Common myeloid progenitor, CD34-positive (primary cell): Measurements from ENCODE around the gene TUBA4A.

Experiments
- CTCF ChIA-PET: fragments of 350-600 bp; sonication (Branson Sonifier 250); formaldehyde crosslinking; loops from one replicate; lab custom pipeline; 2021; ENCODE audit warnings: antibody characterized with exemption; lab: Charles Lee
- POLR2A ChIA-PET: fragments of 350-600 bp; sonication (Branson Sonifier 250); formaldehyde crosslinking; loops from one replicate; lab custom pipeline; 2021; ENCODE audit warnings: antibody characterized with exemption; lab: Charles Lee
- DNase-seq, 3 donors: peaks; one replicate each; pipeline versions ENCODE4 v3.0.0 to v3.0.0-alpha.2; 2013
- H3K27ac ChIP-seq, 2 experiments: 1 replicate in 1 of 2; 2 replicates in 1 of 2; pipeline ENCODE4 v1.7.0; 2013; ENCODE audit warnings: inconsistent platforms in 2 of 2, low read length in 2 of 2, mild to moderate bottlenecking in 2 of 2, low read depth in 1 of 2, moderate library complexity in 1 of 2; ENCODE audit not compliant: severe bottlenecking in 2 of 2, insufficient read depth in 1 of 2, poor library complexity in 1 of 2
- H3K27me3 ChIP-seq, 5 experiments: replicated peaks in 2 of 5; 1 replicate in 3 of 5; 2 replicates in 2 of 5; pipeline versions ENCODE4 v1.6.1 to v1.7.0; 2013; ENCODE audit warnings: low read length in 4 of 5, mild to moderate bottlenecking in 2 of 5, moderate library complexity in 2 of 5, inconsistent platforms in 1 of 5; ENCODE audit not compliant: insufficient read depth in 5 of 5, control insufficient read depth in 4 of 5
- H3K36me3 ChIP-seq, 4 experiments: 1 replicate in 2 of 4; 2 replicates in 2 of 4; pipeline versions ENCODE4 v1.6.1 to v1.7.0; 2013; ENCODE audit warnings: low read length in 3 of 4, control low read depth in 1 of 4, mild to moderate bottlenecking in 1 of 4; ENCODE audit not compliant: control insufficient read depth in 4 of 4, insufficient read depth in 4 of 4
- H3K4me1 ChIP-seq, 4 experiments: 1 replicate in 3 of 4; 2 replicates in 1 of 4; pipeline versions ENCODE4 v1.6.1 to v1.7.1; 2013; ENCODE audit warnings: low read length in 3 of 4, mild to moderate bottlenecking in 3 of 4, control low read depth in 1 of 4, inconsistent platforms in 1 of 4, moderate library complexity in 1 of 4; ENCODE audit not compliant: control insufficient read depth in 4 of 4, insufficient read depth in 4 of 4; ENCODE audit errors: control extremely low read depth in 1 of 4
- H3K4me3 ChIP-seq, 7 experiments: 1 replicate in 4 of 7; 2 replicates in 3 of 7; pipeline versions ENCODE4 v1.5.1 to v1.7.0; 2013; ENCODE audit warnings: mild to moderate bottlenecking in 7 of 7, low read length in 6 of 7, moderate library complexity in 6 of 7, inconsistent platforms in 2 of 7, low read depth in 2 of 7, control low read depth in 1 of 7; ENCODE audit not compliant: insufficient read depth in 4 of 7, control insufficient read depth in 1 of 7; ENCODE audit errors: extremely low read depth in 1 of 7
- H3K9me3 ChIP-seq, 5 experiments: 1 replicate in 4 of 5; 2 replicates in 1 of 5; pipeline versions ENCODE4 v1.6.1 to v1.7.1; 2013; ENCODE audit warnings: low read length in 4 of 5, mild to moderate bottlenecking in 2 of 5, inconsistent platforms in 1 of 5, low read depth in 1 of 5, moderate library complexity in 1 of 5; ENCODE audit not compliant: control insufficient read depth in 4 of 5, insufficient read depth in 2 of 5; ENCODE audit errors: control extremely low read depth in 1 of 5
- WGBS: methylation state at CpG from one replicate; pipeline ENCODE4 v1.1.5; 2013; ENCODE audit not compliant: insufficient coverage; 5-methylcytosine and 5-hydroxymethylcytosine counted together

TUBA4A gene

DNA sequence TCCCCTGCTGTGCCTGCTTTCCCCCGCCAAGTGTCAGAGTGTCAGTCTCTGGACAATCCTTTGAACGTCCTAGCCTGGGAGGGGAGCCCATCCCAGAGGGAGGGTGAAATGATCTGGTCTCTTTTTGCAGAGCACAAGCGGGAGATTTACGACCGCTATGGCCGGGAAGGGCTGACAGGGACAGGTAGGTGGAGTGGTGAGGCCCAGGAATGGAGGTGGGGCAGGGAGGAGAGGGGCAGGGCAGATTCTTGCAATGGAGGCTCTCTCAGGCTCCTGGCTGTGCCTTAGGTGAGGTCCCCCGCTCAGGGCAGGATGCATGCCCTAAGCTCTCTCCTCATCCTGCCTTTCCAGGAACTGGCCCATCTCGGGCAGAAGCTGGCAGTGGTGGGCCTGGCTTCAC, 27.9 kb upstream of the TUBA4A start:
- WGBS = 91% methylated on average over 8 of the region's 8 CpGs

DNA sequence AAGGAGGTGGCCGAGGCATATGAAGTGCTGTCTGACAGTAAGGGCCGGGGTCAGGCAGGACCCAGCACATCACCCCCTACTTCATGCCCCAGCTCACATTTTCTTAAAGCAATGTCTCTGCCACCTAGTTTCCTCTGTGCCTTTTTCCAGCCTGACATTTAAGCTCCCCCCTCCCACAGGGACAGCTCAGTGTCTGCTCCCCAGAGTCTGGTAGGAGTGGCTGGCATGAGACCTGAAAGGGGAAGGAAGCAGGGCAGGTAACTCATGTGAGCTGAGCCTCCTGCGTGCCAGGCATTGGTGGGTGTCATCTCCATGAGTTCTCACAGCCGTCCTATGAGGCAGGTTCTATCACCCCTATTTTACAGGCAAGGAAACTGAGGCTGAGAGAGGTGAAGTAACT, 26.9 kb upstream of the TUBA4A start:
- peaks cover 8 to 32% (median 28%) of the 10 kb centered on the region in 4 experiments for H3K4me1 ChIP-seq
- no peak overlapping the region for H3K4me3 ChIP-seq
- no peak overlapping the region for H3K27ac ChIP-seq
- DNase-seq = no peak
- peaks cover 2 to 35% (median 17%) of the 10 kb centered on the region in 4 experiments for H3K36me3 ChIP-seq
- 92% methylated on average over 4 of the region's 4 CpGs for WGBS
- H3K27me3 ChIP-seq = no peaks in the 10 kb centered on the region
- no peaks in the 10 kb centered on the region for H3K9me3 ChIP-seq
- ChIA-PET POLR2A (no interaction called here), CTCF (interaction anchor here (1.2 to 18.3 kb wide), 6 partner anchors 15 to 72 kb away, joined by 3 to 381 read pairs (median 6); partner anchors contain the start of genes TUBA4A and TUBA4B)

More for the DNA sequence above, 27.9 kb upstream of the TUBA4A start:
- Histone ChIP-seq H3K9me3 (no peaks in the 10 kb centered on the region), H3K27ac (no peak overlapping the region), H3K27me3 (no peaks in the 10 kb centered on the region), H3K4me1 (peaks cover 8 to 32% (median 28%) of the 10 kb centered on the region in 4 experiments), H3K36me3 (peaks cover 2 to 37% (median 17%) of the 10 kb centered on the region in 4 experiments), H3K4me3 (no peak overlapping the region)
- ChIA-PET POLR2A (no interaction called here), CTCF (interaction anchor here (1.2 to 18.3 kb wide), 6 partner anchors 14 to 71 kb away, joined by 3 to 381 read pairs (median 4); no protein-coding TSS in a partner anchor)
- DNase-seq = no peak

DNA sequence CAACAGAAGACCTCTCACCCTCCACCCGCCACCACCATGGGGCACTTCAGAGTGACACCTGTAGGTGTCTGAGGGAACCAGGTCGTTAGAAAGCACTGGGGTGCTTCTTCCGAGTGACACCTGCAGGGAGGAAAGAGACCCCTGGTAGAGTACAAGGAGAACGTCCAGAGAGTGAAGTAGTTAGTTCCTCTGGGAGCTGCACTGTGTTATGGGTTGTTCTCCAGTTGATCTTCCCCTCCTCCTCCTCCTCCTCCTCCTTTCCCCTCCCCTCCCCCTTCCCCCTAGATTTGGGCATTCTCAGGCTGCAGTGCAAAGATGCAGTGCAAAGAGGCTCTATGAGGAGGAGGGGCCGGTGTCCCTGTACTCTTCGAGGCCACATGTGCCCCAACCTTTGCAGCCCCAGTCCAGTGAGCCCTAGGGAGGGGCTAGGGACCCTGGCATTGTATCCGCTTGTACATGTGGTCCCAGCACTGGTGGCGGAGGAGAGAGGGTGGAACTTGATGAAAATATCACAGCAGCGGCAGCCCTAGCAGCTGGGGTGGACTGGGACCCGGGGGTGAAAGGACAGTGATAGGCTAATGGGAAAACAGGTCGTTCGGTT, 26.3 kb upstream of the TUBA4A start:
- peaks cover 2 to 29% (median 16%) of the 10 kb centered on the region in 4 experiments for H3K36me3 ChIP-seq
- ChIA-PET CTCF (interaction anchor here (1.6 to 18.3 kb wide), 4 partner anchors 15 to 108 kb away, joined by 4 to 381 read pairs (median 44); partner anchors contain the start of genes TUBA4A and TUBA4B), POLR2A (interaction anchor here (0.6 to 1.7 kb wide), 5 partner anchors 13 to 596 kb away, joined by 3 to 12 read pairs (median 3); partner anchors contain the start of genes ANKZF1, ATG9A and DNPEP)
- no peaks in the 10 kb centered on the region for H3K9me3 ChIP-seq
- H3K27me3 ChIP-seq = no peaks in the 10 kb centered on the region
- H3K4me3 ChIP-seq = peak overlapping the region; percentile 22 to 76 (median 58)
- WGBS = 63% methylated on average over 8 of the region's 12 CpGs
- peaks cover 8 to 32% (median 28%) of the 10 kb centered on the region in 4 experiments for H3K4me1 ChIP-seq
- no peak for DNase-seq
- H3K27ac ChIP-seq = peak overlapping the region; percentile 68 to 84

DNA sequence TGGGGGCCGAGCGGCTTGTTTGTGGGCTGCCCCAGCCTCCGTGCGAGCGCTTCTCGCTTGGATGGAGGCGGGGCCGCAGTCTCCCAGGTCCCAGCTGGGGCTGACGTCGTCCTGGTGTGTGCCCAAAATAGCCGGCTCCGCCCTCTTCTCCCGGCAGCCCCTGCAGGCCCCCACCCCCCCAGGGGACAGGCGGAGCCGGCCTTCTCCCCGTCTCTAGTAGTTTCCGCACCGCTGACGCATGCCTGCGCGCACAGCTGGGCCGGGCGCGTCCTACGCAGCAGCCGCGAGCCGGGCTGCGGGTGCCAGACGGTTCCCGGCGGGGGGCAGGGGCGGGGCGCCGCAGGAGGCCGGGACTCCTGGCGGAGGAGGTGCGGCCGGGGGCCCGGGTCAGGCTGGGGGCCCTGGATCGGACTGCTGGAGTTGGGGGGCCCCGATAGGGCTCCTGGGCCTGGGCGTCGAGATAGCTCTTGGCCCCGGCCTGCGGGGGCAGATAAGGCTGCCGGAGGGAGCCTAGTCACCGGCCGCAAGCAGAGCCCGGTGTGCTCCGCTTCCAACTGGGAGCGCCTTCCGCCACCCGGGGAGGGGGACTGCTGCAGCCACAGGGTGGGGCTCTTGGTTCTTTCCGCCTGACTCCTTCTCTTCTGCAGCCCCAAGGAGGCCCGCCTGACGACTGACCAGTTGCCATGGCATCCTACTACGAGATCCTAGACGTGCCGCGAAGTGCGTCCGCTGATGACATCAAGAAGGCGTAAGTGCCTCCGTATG, 25.6 kb upstream of the TUBA4A start, which contains the start of gene DNAJB2:
TSS of gene DNAJB2 (plus strand) at position 216 of the 765 bp plus-strand sequence. CDS start at position 684, 468 bp downstream.
- POLR2A ChIA-PET = interaction anchor here (0.8 to 1.7 kb wide), 4 partner anchors 14 to 109 kb away, joined by 3 to 12 read pairs (median 4); partner anchors contain the start of genes ANKZF1, ATG9A and DNPEP
- Histone ChIP-seq H3K4me3 (peak within 1 kb of the TSS; percentile 22 to 77 (median 65)), H3K27ac (peak within 1 kb of the TSS; percentile 68 to 84), H3K36me3 (peaks cover 2 to 22% (median 12%) of the 10 kb centered on the region in 4 experiments), H3K9me3 (no peaks in the 10 kb centered on the region), H3K4me1 (peaks cover 8 to 32% (median 28%) of the 10 kb centered on the region in 4 experiments), H3K27me3 (no peaks in the 10 kb centered on the region)
- DNase-seq = peak; percentile 98 to 99 (median 99)
- CTCF ChIA-PET = interaction anchor here (0.8 to 18.3 kb wide), 15 partner anchors 10 to 254 kb away, joined by 3 to 381 read pairs (median 4); partner anchors contain the start of genes ABCB6, GLB1L, STK16 and TUBA4A
- under 1% methylated on average over 57 of the region's 65 CpGs for WGBS

DNA sequence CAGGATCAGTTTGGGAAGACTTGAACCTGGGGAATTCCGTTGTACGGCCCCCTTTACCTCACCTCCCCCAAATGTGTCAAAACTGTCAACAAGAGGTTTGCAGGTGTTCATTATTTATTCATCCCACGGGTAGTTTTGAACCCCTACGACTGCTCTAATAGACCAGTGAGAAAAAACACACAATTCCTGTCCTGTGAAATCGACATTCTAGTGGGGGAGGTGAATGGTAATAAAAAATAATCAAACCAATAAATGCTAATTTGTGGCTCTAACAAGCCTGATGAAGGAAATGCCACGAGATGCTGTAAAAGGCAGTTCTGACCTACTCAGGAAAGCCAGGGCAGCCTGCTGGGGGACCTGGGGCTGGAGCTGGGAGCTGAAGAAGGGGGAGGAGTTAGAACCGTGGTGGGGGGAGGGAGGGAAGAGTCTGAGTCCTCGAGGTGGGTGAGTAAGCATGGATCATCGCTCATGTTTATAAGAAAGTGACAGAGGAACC, 25.0 kb upstream of the TUBA4A start:
- Histone ChIP-seq H3K9me3 (no peaks in the 10 kb centered on the region), H3K36me3 (peaks cover 0 to 19% (median 9%) of the 10 kb centered on the region in 4 experiments), H3K27me3 (peaks cover 0 to 4% (median 0%) of the 10 kb centered on the region in 5 experiments), H3K4me1 (peaks cover 8 to 32% (median 28%) of the 10 kb centered on the region in 4 experiments), H3K4me3 (peak overlapping the region in 6 of 7 experiments; percentile 58 to 77 (median 66)), H3K27ac (peak overlapping the region; percentile 68 to 84)
- DNase-seq = no peak
- WGBS = 3% methylated on average over 6 of the region's 9 CpGs
- ChIA-PET POLR2A (interaction anchor here (1.4 to 1.7 kb wide), 3 partner anchors 16 to 109 kb away, joined by 3 to 12 read pairs (median 5); partner anchors contain the start of genes ANKZF1, ATG9A and DNPEP), CTCF (interaction anchor here (0.8 to 18.3 kb wide), 17 partner anchors 9 to 253 kb away, joined by 3 to 381 read pairs (median 4); partner anchors contain the start of genes ABCB6, GLB1L, STK16 and TUBA4A)
